Glomerular endothelial cell (primary cell): ENCODE measurements around the gene ADRB1. TPM values are rescaled to one million over a fixed set of nuclear protein-coding genes. Genes with fewer than 3 reads are reported as not detected.

Source experiments
- DNase-seq: peaks from one replicate; pipeline ENCODE4 v3.0.0-alpha.2; 2011; ENCODE audit warnings: low read depth, low spot score; ENCODE audit errors: extremely low read depth
- total RNA-seq: library from RNA; depleted of rRNA; stranded (reverse); fragments of >200 nt; gene quantifications from 2 replicates; pipeline ENCODE4 v1.2.3, GENCODE V29; 2015

Gene ADRB1
- total RNA-seq, 1 donor from 2014 or later = 0.93 TPM

GRCh38 chr10:114084215-114084614, 40.5 kb downstream of the ADRB1 start:
- DNase-seq = no peak

- DNase-seq = no peak
Measured at GRCh38 chr10:114087255-114087654, 43.6 kb downstream of the ADRB1 start.

GRCh38 chr10:114087655-114088054, 44.0 kb downstream of the ADRB1 start:
- DNase-seq = no peak

DNA sequence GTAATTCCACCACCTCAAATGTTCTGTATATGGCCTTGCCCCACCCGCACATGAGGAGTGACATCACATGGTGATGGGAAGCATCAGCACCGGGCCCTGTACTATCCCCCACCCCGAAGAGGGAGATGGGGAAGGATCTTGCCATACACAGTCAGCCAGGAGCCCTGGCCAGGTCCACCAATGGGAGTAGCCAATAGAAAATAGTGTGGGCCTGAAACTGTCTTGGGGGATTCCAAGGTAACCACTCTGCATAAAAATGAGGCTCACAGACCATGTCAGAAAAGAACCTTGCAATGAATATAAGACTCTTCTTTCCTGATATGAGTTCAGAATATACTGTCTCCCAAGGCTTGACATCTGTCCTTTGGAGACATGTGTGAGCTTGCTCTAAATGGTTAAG, 51.1 kb downstream of the ADRB1 start:
- no peak for DNase-seq

- no peak for DNase-seq
Measured at GRCh38 chr10:114095559-114096337, 52.1 kb downstream of the ADRB1 start.

Other genes starting within 250 kb of the ADRB1 start
- 2.9 and 3.7 TPM in 2 replicates for gene DCLRE1A, start 189.8 kb upstream of the ADRB1 start, total RNA-seq
- gene NHLRC2, start 189.2 kb upstream of the ADRB1 start, total RNA-seq = 15.2 and 54.4 TPM in 2 replicates
- gene CCDC186, start 130.3 kb downstream of the ADRB1 start, total RNA-seq = 5.8 and 10.5 TPM in 2 replicates
- 0.06 TPM in 1 of 2 replicates, not detected in the other for gene TDRD1, start 135.5 kb downstream of the ADRB1 start, total RNA-seq
- gene VWA2, start 195.4 kb downstream of the ADRB1 start, total RNA-seq = 0.05 TPM in 1 of 2 replicates, not detected in the other